Keratinocyte (primary cell): ENCODE data around the gene CPSF7. TPM values are rescaled to one million over a fixed set of nuclear protein-coding genes. Genes with fewer than 3 reads are reported as not detected.

Experiments
- DNase-seq: peaks from one replicate; pipeline ENCODE4 v3.0.0-alpha.2; 2011; ENCODE audit warnings: low read depth, missing footprints, low spot score
- FAIRE-seq: peaks from 2 replicates; lab custom pipeline; 2011; peaks lifted over from hg19 to GRCh38; lab: Jason Lieb, UNC
- H2AFZ ChIP-seq: 2 replicates; pipeline ENCODE4 v1.6.0; 2012; ENCODE audit warnings: low read length, control low read depth, inconsistent platforms; ENCODE audit not compliant: control insufficient read depth
- H3K27ac ChIP-seq: 2 replicates; pipeline ENCODE4 v1.5.1; 2011; ENCODE audit warnings: low read length; ENCODE audit not compliant: control insufficient read depth, insufficient read depth
- H3K27me3 ChIP-seq: 3 replicates; pipeline ENCODE4 v1.6.0; 2011; ENCODE audit warnings: low read length; ENCODE audit not compliant: control insufficient read depth, insufficient read depth; ENCODE audit errors: extremely low read depth
- H3K36me3 ChIP-seq, 2 experiments: 2 replicates in 1 of 2; 3 replicates in 1 of 2; pipeline ENCODE4 v1.5.1; 2011; ENCODE audit warnings: low read length in 2 of 2, mild to moderate bottlenecking in 1 of 2; ENCODE audit not compliant: control insufficient read depth in 2 of 2, insufficient read depth in 2 of 2; ENCODE audit errors: extremely low read depth in 1 of 2
- H3K4me1 ChIP-seq: 3 replicates; pipeline ENCODE4 v1.5.1; 2011; ENCODE audit warnings: low read length; ENCODE audit not compliant: control insufficient read depth, insufficient read depth; ENCODE audit errors: extremely low read depth
- H3K4me2 ChIP-seq: 3 replicates; pipeline ENCODE4 v1.6.0; 2011; ENCODE audit warnings: low read depth, low read length; ENCODE audit not compliant: control insufficient read depth, insufficient read depth; ENCODE audit errors: extremely low read depth
- H3K4me3 ChIP-seq, 3 experiments: fragments of 200-600 bp in 1 of 3; sonication (generic) in 1 of 3; 2 replicates in 2 of 3; 3 replicates in 1 of 3; pipeline ENCODE4 v1.5.1; 2011 to 2016; ENCODE audit warnings: low read length in 3 of 3, mild to moderate bottlenecking in 3 of 3, control low read depth in 2 of 3, inconsistent platforms in 1 of 3, low read depth in 1 of 3, mixed read lengths in 1 of 3, mixed run types in 1 of 3, moderate library complexity in 1 of 3; ENCODE audit not compliant: control insufficient read depth in 2 of 3, insufficient read depth in 2 of 3; ENCODE audit errors: extremely low read depth in 1 of 3
- H3K79me2 ChIP-seq: 2 replicates; pipeline ENCODE4 v1.6.0; 2012; ENCODE audit warnings: low read length; ENCODE audit not compliant: control insufficient read depth, insufficient read depth
- H3K9ac ChIP-seq: 3 replicates; pipeline ENCODE4 v1.6.0; 2011; ENCODE audit warnings: low read length; ENCODE audit not compliant: control insufficient read depth, insufficient read depth; ENCODE audit errors: extremely low read depth
- H3K9me1 ChIP-seq: 3 replicates; pipeline ENCODE4 v1.6.0; 2011; ENCODE audit warnings: low read length; ENCODE audit not compliant: control insufficient read depth, insufficient read depth; ENCODE audit errors: extremely low read depth
- H3K9me3 ChIP-seq: 2 replicates; pipeline ENCODE4 v1.5.1; 2012; ENCODE audit warnings: low read depth, low read length; ENCODE audit not compliant: control insufficient read depth
- H4K20me1 ChIP-seq: 3 replicates; pipeline ENCODE4 v1.6.0; 2011; ENCODE audit warnings: low read length; ENCODE audit not compliant: control insufficient read depth, insufficient read depth; ENCODE audit errors: extremely low read depth
- EZH2 ChIP-seq: IDR thresholded peaks from one replicate; pipeline ENCODE4 v1.6.1; 2012; ENCODE audit warnings: inconsistent platforms, mild to moderate bottlenecking, low read length, moderate library complexity
- dilution Hi-C: fragments of 300-500 bp; cut with MboI; formaldehyde crosslinking; loops from one replicate; pipeline ENCODE4 v1.7.0; 2020; ENCODE audit warnings: low sequenced_read_pairs; ENCODE audit not compliant: extremely low pct_ligation_motif_present
- polyA plus RNA-seq, 5 experiments: library from polyadenylated mRNA; depleted of rRNA in 3 of 5; stranded (reverse) in 3 of 5; stranded (forward) in 1 of 5; unstranded in 1 of 5; fragments of >200 nt; gene quantifications; 1 replicate in 1 of 5; 2 replicates in 3 of 5; 3 replicates in 1 of 5; pipeline versions ENCODE4 v1.2.1 to v1.2.3, GENCODE V29; 2011 to 2012; ENCODE audit warnings: missing spikeins in 2 of 5, low read depth in 1 of 5, low replicate concordance in 1 of 5
- TF ChIP-seq, protein P1 (sequence below), 3 experiments: IDR thresholded peaks in 1 of 3; conservative IDR thresholded peaks in 1 of 3; optimal IDR thresholded peaks in 1 of 3; 2 replicates in 2 of 3; 3 replicates in 1 of 3; pipeline versions ENCODE3 to v1.5.1; 2011; ENCODE audit warnings: low read length in 3 of 3, mild to moderate bottlenecking in 3 of 3, moderate library complexity in 2 of 3, control low read depth in 1 of 3, inconsistent platforms in 1 of 3; ENCODE audit not compliant: insufficient read depth in 2 of 3; ENCODE audit errors: extremely low read depth in 1 of 3

CPSF7 gene
- polyA plus RNA-seq, 1 donor (not counting 4 experiments of a cell fraction or from before 2014, with no cell fraction given) = 34.5 TPM

DNA sequence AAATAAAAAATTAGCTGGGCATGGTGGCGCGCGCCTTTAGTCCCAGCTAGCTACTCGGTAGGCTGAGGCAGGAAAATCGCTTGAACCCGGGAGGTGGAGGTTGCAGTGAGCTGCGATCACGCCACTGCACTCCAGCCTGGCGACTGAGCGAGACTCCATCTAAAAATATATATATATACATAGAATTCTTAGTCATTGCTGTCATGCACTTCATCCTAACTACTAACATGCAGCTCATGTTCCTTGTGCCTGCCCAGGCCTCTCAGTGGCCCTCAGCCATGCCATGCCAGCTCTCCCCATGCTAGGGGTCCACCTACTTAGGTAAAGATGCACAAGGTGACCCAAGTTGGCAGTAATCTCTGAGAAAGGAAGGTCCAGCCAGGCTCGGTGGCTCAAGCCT is 71.2 kb downstream of the CPSF7 start:
- no peaks in the 10 kb centered on the region for H3K9me3 ChIP-seq
- peaks cover 3 to 8% of the 10 kb centered on the region in 2 experiments for H3K36me3 ChIP-seq
- no peaks in the 10 kb centered on the region for H4K20me1 ChIP-seq
- H3K27me3 ChIP-seq = no peaks in the 10 kb centered on the region
- H3K4me2 ChIP-seq = no peak overlapping the region
- H3K4me3 ChIP-seq = no peak overlapping the region
- dilution Hi-C loops = no loop called here
- H3K27ac ChIP-seq = no peak overlapping the region
- H3K4me1 ChIP-seq = peaks cover 12% of the 10 kb centered on the region
- no peak for DNase-seq
- H3K79me2 ChIP-seq = peaks cover 26% of the 10 kb centered on the region
- no peak for TF ChIP-seq EZH2
- TF ChIP-seq, protein P1, sequence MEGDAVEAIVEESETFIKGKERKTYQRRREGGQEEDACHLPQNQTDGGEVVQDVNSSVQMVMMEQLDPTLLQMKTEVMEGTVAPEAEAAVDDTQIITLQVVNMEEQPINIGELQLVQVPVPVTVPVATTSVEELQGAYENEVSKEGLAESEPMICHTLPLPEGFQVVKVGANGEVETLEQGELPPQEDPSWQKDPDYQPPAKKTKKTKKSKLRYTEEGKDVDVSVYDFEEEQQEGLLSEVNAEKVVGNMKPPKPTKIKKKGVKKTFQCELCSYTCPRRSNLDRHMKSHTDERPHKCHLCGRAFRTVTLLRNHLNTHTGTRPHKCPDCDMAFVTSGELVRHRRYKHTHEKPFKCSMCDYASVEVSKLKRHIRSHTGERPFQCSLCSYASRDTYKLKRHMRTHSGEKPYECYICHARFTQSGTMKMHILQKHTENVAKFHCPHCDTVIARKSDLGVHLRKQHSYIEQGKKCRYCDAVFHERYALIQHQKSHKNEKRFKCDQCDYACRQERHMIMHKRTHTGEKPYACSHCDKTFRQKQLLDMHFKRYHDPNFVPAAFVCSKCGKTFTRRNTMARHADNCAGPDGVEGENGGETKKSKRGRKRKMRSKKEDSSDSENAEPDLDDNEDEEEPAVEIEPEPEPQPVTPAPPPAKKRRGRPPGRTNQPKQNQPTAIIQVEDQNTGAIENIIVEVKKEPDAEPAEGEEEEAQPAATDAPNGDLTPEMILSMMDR (optimal IDR thresholded peaks at IDR 0.05 in 1 of 3, IDR thresholded peaks at IDR 0.05 in 1 of 3, conservative IDR thresholded peaks at IDR 0.05 in 1 of 3; ENCODE audit: extremely low read depth in 1 of 3, insufficient read depth in 2 of 3, low read length in 3 of 3) = no peak
- FAIRE-seq = no peak
- no peak overlapping the region for H3K9ac ChIP-seq
- H2AFZ ChIP-seq = no peak overlapping the region
- H3K9me1 ChIP-seq = no peaks in the 10 kb centered on the region

DNA sequence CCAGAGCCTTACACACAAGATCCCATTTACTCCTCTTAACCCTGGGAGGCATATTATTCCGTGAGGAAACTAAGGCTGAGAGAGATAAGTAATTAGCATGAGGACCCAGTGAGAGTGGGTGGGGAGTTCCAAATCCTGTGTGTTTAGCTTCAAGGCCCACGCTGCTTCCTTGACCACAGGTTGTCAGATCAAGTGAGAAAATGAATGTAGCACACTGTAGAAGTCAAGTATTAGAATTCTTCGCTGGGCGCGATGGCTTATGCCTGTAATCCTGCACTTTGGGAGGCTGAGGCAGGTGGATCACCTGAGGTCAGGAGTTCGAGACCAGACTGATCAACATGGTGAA is 71.9 kb downstream of the CPSF7 start:
- no peaks in the 10 kb centered on the region for H4K20me1 ChIP-seq
- no peak overlapping the region for H3K4me3 ChIP-seq
- TF ChIP-seq, protein P1 (optimal IDR thresholded peaks at IDR 0.05 in 1 of 3, IDR thresholded peaks at IDR 0.05 in 1 of 3, conservative IDR thresholded peaks at IDR 0.05 in 1 of 3; ENCODE audit: extremely low read depth in 1 of 3, insufficient read depth in 2 of 3, low read length in 3 of 3) = no peak
- TF ChIP-seq EZH2 = no peak
- H3K79me2 ChIP-seq = peaks cover 19% of the 10 kb centered on the region
- H3K27ac ChIP-seq = no peak overlapping the region
- H3K4me2 ChIP-seq = no peak overlapping the region
- no peaks in the 10 kb centered on the region for H3K9me3 ChIP-seq
- dilution Hi-C loops = no loop called here
- H2AFZ ChIP-seq = no peak overlapping the region
- H3K4me1 ChIP-seq = peaks cover 5% of the 10 kb centered on the region
- H3K27me3 ChIP-seq = no peaks in the 10 kb centered on the region
- FAIRE-seq (no peak), DNase-seq (no peak)
- H3K9me1 ChIP-seq = no peaks in the 10 kb centered on the region
- H3K36me3 ChIP-seq = peaks cover 5 to 12% of the 10 kb centered on the region in 2 experiments
- H3K9ac ChIP-seq = no peak overlapping the region
